Psoas muscle (tissue), 8 donors: ENCODE measurements around the gene TTLL6. TPM values are rescaled to one million over a fixed set of nuclear protein-coding genes. Genes with fewer than 3 reads are reported as not detected.

Experiments used
- ATAC-seq, 4 donors: fragments of 200-7000 bp; cut with Tn5 transposase; one replicate each; pipeline ENCODE4 v1.9.1; 2020; ENCODE audit warnings: moderate library complexity in 3 of 4, mild to moderate bottlenecking in 2 of 4
- DNase-seq, 2 donors: peaks; one replicate each; pipeline ENCODE4 v3.0.0-alpha.2; 2020
- H3K27ac ChIP-seq: fragments of 200-600 bp; one replicate; pipeline ENCODE4 v1.8.0; 2022
- H3K27me3 ChIP-seq, 3 donors: fragments of 200-600 bp in 1 of 3; one replicate each; pipeline versions ENCODE4 v1.6.1 to v1.8.0; 2013 to 2022; ENCODE audit warnings: low read length in 2 of 3, mild to moderate bottlenecking in 2 of 3, moderate library complexity in 1 of 3; ENCODE audit not compliant: insufficient read depth in 3 of 3
- H3K36me3 ChIP-seq, 2 donors: fragments of 200-600 bp in 1 of 2; one replicate each; pipeline versions ENCODE4 v1.6.1 to v1.8.0; 2013 to 2022; ENCODE audit warnings: low read depth in 1 of 2, mild to moderate bottlenecking in 1 of 2, moderate library complexity in 1 of 2; ENCODE audit not compliant: insufficient read depth in 1 of 2
- H3K4me1 ChIP-seq: fragments of 200-600 bp; one replicate; pipeline ENCODE4 v1.8.0; 2022
- H3K4me3 ChIP-seq: fragments of 200-600 bp; one replicate; pipeline ENCODE4 v1.8.0; 2022; ENCODE audit warnings: mild to moderate bottlenecking
- H3K9me3 ChIP-seq: fragments of 200-600 bp; one replicate; pipeline ENCODE4 v1.8.0; 2022
- WGBS, 3 donors: extraction: QIAGEN DNeasy Blood & Tissue Kit; methylation state at CpG; one replicate each; pipeline versions ENCODE4 v1.1.6 to v1.1.7; 2013; 5-methylcytosine and 5-hydroxymethylcytosine counted together
- intact Hi-C, 2 donors: fragments of 100-400 bp; cut with DNase I; formaldehyde crosslinking; loops; one replicate each; pipeline versions ENCODE4 v1.11.0 to v1.14.2; 2022
- polyA plus RNA-seq, 3 donors: library from polyadenylated mRNA; stranded (reverse); fragments of 200-250 nt; gene quantifications; one replicate each; pipeline ENCODE4 v1.2.3, GENCODE V29; 2013
- total RNA-seq, 4 donors: library from RNA; stranded (reverse); fragmentation: NEBNext Ultra II Directional in 2 of 4; extraction: Animal tissue kit (Norgen Biotek cat#: 25700) in 2 of 4; gene quantifications; one replicate each; pipeline versions ENCODE4 v1.2.1 to v1.2.4, GENCODE V29; 2021 to 2023
- TF ChIP-seq, protein P1 (sequence below): fragments of 200-600 bp; IDR thresholded peaks from one replicate; pipeline ENCODE4 v1.8.0; 2022; ENCODE audit warnings: antibody characterized with exemption
- donor health status: healthy with polysubstance abuse.
- donor health status: DM: no; HTN: no; CAD: no; lungs with moderate emphysema.
- donor health status: Bipolar disorder and iron deficiency.
- donor health status: healthy.
- donor health status: DM: yes; HTN: yes; CAD: no.
- donor health status: DM: no; HTN: no; CAD: no.
- donor health status: DM: no; HTN: no; CAD: no.
- donor health status: DM: yes; HTN: yes; CAD: no.

The TTLL6 gene
- total and polyA plus RNA-seq, 7 donors: 0.03 to 0.05 TPM; not detected in 5

DNA sequence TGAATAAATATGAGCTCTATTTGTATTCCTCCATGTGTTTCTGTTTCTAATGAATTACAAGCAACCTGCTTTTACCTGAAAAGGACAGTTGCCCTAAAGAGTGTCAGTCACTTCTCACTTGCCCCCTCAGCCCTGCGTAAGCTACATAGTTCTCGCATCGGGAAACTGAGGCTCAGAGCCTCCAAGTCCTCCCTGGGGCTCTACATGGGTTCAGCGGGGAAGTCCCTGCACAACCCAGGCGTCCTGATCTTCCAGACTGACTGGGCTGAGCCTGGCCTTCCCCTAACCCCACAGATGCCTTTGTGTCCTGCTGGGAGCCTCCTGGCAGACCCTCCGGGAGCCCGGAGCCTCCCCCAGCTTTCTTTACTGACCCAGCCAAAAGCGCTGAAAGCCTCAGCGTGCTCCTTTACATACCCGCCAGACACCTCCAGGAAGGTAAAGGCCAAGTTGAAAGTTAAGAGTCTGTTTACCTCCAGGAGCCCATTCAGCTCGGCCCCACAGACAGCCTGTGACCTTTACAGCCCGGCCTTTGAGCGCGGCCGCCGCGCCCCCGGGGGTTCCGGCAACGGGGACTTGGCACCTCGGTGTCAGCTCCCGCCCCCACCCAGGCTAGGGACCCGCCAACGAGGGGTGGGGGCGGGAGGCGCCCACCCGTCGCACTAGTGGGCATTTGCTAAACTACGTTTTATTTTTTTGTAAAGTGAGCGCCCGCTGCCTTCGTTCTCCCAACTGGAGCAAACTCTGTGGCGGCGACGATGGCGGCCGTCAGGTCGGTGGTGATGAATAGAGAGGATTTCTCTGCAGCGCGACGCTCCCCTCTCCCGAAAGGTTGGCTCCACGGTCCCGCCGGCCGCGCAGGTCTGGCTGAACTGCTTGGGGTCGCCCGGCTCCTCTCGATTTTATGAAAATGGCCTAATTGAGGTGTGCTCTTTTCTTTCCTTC lies 84.1 kb downstream of the TTLL6 start:
- DNase-seq (no peak), ATAC-seq (no peak)
- H3K36me3 ChIP-seq: no peaks in the 10 kb centered on the region
- intact Hi-C loops: no loop called here
- H3K27me3 ChIP-seq: peaks cover 0 to 96% (median 46%) of the 10 kb centered on the region in 3 donors
- H3K4me1 ChIP-seq: peaks cover 4% of the 10 kb centered on the region
- no peaks in the 10 kb centered on the region for H3K9me3 ChIP-seq
- 6 to 8% (median 6%) methylated on average over 43 to 50 of the region's 50 CpGs for WGBS, 3 donors
- no peak overlapping the region for H3K27ac ChIP-seq
- TF ChIP-seq, protein P1, sequence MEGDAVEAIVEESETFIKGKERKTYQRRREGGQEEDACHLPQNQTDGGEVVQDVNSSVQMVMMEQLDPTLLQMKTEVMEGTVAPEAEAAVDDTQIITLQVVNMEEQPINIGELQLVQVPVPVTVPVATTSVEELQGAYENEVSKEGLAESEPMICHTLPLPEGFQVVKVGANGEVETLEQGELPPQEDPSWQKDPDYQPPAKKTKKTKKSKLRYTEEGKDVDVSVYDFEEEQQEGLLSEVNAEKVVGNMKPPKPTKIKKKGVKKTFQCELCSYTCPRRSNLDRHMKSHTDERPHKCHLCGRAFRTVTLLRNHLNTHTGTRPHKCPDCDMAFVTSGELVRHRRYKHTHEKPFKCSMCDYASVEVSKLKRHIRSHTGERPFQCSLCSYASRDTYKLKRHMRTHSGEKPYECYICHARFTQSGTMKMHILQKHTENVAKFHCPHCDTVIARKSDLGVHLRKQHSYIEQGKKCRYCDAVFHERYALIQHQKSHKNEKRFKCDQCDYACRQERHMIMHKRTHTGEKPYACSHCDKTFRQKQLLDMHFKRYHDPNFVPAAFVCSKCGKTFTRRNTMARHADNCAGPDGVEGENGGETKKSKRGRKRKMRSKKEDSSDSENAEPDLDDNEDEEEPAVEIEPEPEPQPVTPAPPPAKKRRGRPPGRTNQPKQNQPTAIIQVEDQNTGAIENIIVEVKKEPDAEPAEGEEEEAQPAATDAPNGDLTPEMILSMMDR: no peak
- no peak overlapping the region for H3K4me3 ChIP-seq

GRCh38 chr17:48731355-48731754 lies 85.7 kb downstream of the TTLL6 start:
- Histone ChIP-seq H3K36me3 (no peaks in the 10 kb centered on the region), H3K4me3 (no peak overlapping the region), H3K9me3 (no peaks in the 10 kb centered on the region), H3K4me1 (peaks cover 4% of the 10 kb centered on the region), H3K27ac (no peak overlapping the region), H3K27me3 (peaks cover 0 to 97% (median 47%) of the 10 kb centered on the region in 3 donors)
- no peak for DNase-seq
- intact Hi-C loops: no loop called here
- TF ChIP-seq, protein P1: no peak
- no peak for ATAC-seq

DNA sequence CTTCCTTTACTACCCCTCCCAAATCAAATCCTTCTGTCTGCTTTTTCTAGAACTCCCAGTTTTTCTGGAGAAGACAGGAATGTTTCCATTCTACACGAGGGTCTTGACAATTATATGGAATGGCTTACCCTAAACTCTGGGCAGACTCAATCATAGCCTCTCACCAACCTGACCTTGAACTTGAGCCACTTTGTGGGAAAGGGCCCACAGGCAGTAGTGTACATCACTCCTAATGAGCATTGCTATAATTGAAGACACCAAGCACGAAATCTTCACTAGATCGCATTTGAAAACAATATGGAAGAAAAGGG lies 86.8 kb downstream of the TTLL6 start:
- Histone ChIP-seq H3K36me3 (no peaks in the 10 kb centered on the region), H3K27me3 (peaks cover 4 to 97% (median 50%) of the 10 kb centered on the region in 3 donors), H3K4me3 (no peak overlapping the region), H3K4me1 (peaks cover 4% of the 10 kb centered on the region), H3K9me3 (no peaks in the 10 kb centered on the region), H3K27ac (no peak overlapping the region)
- TF ChIP-seq, protein P1: no peak
- ATAC-seq: no peak
- intact Hi-C loops: no loop called here
- no peak for DNase-seq
- 41 to 47% (median 47%) methylated on average over 3 of the region's 3 CpGs for WGBS, 3 donors

GRCh38 chr17:48729335-48730239 lies 87.4 kb downstream of the TTLL6 start:
- Histone ChIP-seq H3K9me3 (no peaks in the 10 kb centered on the region), H3K4me1 (peaks cover 4% of the 10 kb centered on the region), H3K27me3 (peaks cover 4 to 97% (median 49%) of the 10 kb centered on the region in 3 donors), H3K36me3 (no peaks in the 10 kb centered on the region), H3K27ac (no peak overlapping the region), H3K4me3 (peak overlapping the region; percentile 56)
- intact Hi-C loops: loop anchor here in 1 of 2 donors (5.0 kb wide), 1 partner anchor 63 kb away; no protein-coding TSS in a partner anchor
- 10 to 11% (median 10%) methylated on average over 19 of the region's 19 CpGs for WGBS, 3 donors
- DNase-seq (no peak), ATAC-seq (no peak)
- TF ChIP-seq, protein P1: no peak
